Measurements from ENCODE around the gene CDCA3.

Gene CDCA3

GRCh38 chr12:6843118-6843902 lies 7.8 kb downstream of the CDCA3 start:
- Histone ChIP-seq H3K9me3 (ENCODE audit: control insufficient read depth in 5 of 5, low read length in 5 of 5) (no peaks in the 10 kb centered on the region), H3K27me3 (ENCODE audit: control insufficient read depth in 5 of 5, insufficient read depth in 4 of 5, low read length in 5 of 5) (peaks cover 0 to 17% (median 7%) of the 10 kb centered on the region in 5 donors), H3K36me3 (ENCODE audit: control insufficient read depth in 5 of 5, insufficient read depth in 5 of 5, low read length in 5 of 5) (peaks cover 0 to 18% (median 9%) of the 10 kb centered on the region in 5 donors), H3K27ac (ENCODE audit: low read depth, low read length) (no peak overlapping the region), H3K9ac (ENCODE audit: low read length in 5 of 5) (no peak overlapping the region), H3K4me1 (ENCODE audit: control insufficient read depth in 5 of 5, insufficient read depth in 5 of 5, low read length in 5 of 5) (no peaks in the 10 kb centered on the region), H3K4me3 (ENCODE audit: low read depth in 1 of 5, low read length in 5 of 5) (no peak overlapping the region)

GRCh38 chr12:6842075-6842474 lies 9.0 kb downstream of the CDCA3 start:
- no peaks in the 10 kb centered on the region for H3K9me3 ChIP-seq (ENCODE audit: control insufficient read depth in 5 of 5, low read length in 5 of 5)
- peaks cover 0 to 27% (median 13%) of the 10 kb centered on the region in 5 donors for H3K36me3 ChIP-seq (ENCODE audit: control insufficient read depth in 5 of 5, insufficient read depth in 5 of 5, low read length in 5 of 5)
- H3K27ac ChIP-seq (ENCODE audit: low read depth, low read length): no peak overlapping the region
- H3K4me3 ChIP-seq (ENCODE audit: low read depth in 1 of 5, low read length in 5 of 5): no peak overlapping the region
- no peaks in the 10 kb centered on the region for H3K4me1 ChIP-seq (ENCODE audit: control insufficient read depth in 5 of 5, insufficient read depth in 5 of 5, low read length in 5 of 5)
- no peak overlapping the region for H3K9ac ChIP-seq (ENCODE audit: low read length in 5 of 5)
- H3K27me3 ChIP-seq (ENCODE audit: control insufficient read depth in 5 of 5, insufficient read depth in 4 of 5, low read length in 5 of 5): peaks cover 0 to 17% (median 9%) of the 10 kb centered on the region in 5 donors

DNA sequence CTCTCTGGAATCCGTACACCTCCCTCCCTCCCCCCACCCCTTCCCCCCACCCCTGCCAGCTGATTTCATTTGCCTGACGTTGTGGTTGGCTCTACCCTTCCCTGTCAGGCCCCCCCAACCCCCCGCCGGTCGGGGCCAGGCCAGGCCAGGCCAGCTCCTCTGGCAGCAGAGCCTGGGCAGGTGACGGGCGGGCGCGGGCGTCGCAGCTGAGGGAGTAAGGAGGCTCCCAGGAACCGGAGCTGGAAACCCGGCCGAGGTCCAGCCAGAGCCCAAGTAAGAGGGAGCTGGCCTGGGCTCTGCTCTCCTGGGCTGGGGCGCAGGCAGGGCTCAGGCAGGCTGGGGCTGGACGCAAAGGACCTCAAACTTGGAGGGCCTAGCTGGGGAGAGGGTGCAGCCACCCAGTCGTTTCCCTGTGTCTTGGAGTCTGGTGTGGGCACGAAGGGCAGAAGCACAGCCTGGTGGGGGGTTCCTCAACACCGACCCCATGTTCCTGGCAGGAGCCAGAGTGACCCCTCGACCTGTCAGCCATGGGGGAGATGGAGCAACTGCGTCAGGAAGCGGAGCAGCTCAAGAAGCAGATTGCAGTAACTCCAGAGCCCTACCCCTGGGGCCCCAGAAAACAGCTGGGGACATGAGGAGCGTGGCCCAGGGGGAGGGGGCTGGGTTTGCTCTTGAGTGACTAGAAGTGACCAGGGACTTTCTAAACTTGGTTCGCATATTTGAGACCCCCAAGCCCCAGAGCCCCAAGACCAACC lies 10.1 kb downstream of the CDCA3 start, which contains the start of gene GNB3:
Gene GNB3, plus strand, starts transcription at position 165 of the 755 bp plus-strand sequence. Its CDS starts 363 bp downstream, at position 528.
- Histone ChIP-seq H3K9ac (ENCODE audit: low read length in 5 of 5) (no peak within 1 kb of the TSS), H3K4me3 (ENCODE audit: low read depth in 1 of 5, low read length in 5 of 5) (no peak within 1 kb of the TSS), H3K27ac (ENCODE audit: low read depth, low read length) (no peak within 1 kb of the TSS), H3K4me1 (ENCODE audit: control insufficient read depth in 5 of 5, insufficient read depth in 5 of 5, low read length in 5 of 5) (no peaks in the 10 kb centered on the region), H3K36me3 (ENCODE audit: control insufficient read depth in 5 of 5, insufficient read depth in 5 of 5, low read length in 5 of 5) (peaks cover 0 to 27% (median 11%) of the 10 kb centered on the region in 5 donors), H3K27me3 (ENCODE audit: control insufficient read depth in 5 of 5, insufficient read depth in 4 of 5, low read length in 5 of 5) (peaks cover 0 to 17% (median 9%) of the 10 kb centered on the region in 5 donors), H3K9me3 (ENCODE audit: control insufficient read depth in 5 of 5, low read length in 5 of 5) (no peaks in the 10 kb centered on the region)

DNA sequence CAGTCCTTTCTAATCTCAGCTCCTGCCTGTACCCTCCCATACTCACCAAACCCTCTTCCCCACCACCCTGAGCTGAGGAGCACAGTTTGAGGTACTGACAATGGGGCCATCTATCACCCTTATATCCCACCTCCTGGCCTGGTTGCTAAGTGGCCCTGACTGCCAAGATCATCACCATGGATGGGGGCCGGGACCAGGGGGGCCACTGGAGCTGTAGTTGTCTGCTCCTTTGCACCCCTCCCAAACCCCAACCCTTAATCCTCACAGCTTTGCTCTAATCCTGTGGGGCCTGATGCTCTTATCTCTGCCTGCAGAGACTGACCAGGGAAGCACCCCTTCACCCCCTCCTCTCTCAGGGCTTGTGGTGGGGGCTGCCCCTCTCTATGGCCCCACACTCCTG lies 10.8 kb downstream of the CDCA3 start:
- H3K4me3 ChIP-seq (ENCODE audit: low read depth in 1 of 5, low read length in 5 of 5): no peak overlapping the region
- H3K9me3 ChIP-seq (ENCODE audit: control insufficient read depth in 5 of 5, low read length in 5 of 5): no peaks in the 10 kb centered on the region
- H3K27me3 ChIP-seq (ENCODE audit: control insufficient read depth in 5 of 5, insufficient read depth in 4 of 5, low read length in 5 of 5): peaks cover 0 to 17% (median 9%) of the 10 kb centered on the region in 5 donors
- no peak overlapping the region for H3K27ac ChIP-seq (ENCODE audit: low read depth, low read length)
- no peak overlapping the region for H3K9ac ChIP-seq (ENCODE audit: low read length in 5 of 5)
- H3K36me3 ChIP-seq (ENCODE audit: control insufficient read depth in 5 of 5, insufficient read depth in 5 of 5, low read length in 5 of 5): peaks cover 0 to 21% (median 11%) of the 10 kb centered on the region in 5 donors
- H3K4me1 ChIP-seq (ENCODE audit: control insufficient read depth in 5 of 5, insufficient read depth in 5 of 5, low read length in 5 of 5): peaks cover 0 to 2% (median 0%) of the 10 kb centered on the region in 5 donors

GRCh38 chr12:6839482-6840201 lies 11.4 kb downstream of the CDCA3 start:
- H3K9me3 ChIP-seq (ENCODE audit: control insufficient read depth in 5 of 5, low read length in 5 of 5): no peaks in the 10 kb centered on the region
- no peak overlapping the region for H3K9ac ChIP-seq (ENCODE audit: low read length in 5 of 5)
- peaks cover 0 to 2% (median 0%) of the 10 kb centered on the region in 5 donors for H3K4me1 ChIP-seq (ENCODE audit: control insufficient read depth in 5 of 5, insufficient read depth in 5 of 5, low read length in 5 of 5)
- no peak overlapping the region for H3K4me3 ChIP-seq (ENCODE audit: low read depth in 1 of 5, low read length in 5 of 5)
- H3K36me3 ChIP-seq (ENCODE audit: control insufficient read depth in 5 of 5, insufficient read depth in 5 of 5, low read length in 5 of 5): peaks cover 0 to 20% (median 11%) of the 10 kb centered on the region in 5 donors
- H3K27ac ChIP-seq (ENCODE audit: low read depth, low read length): no peak overlapping the region
- H3K27me3 ChIP-seq (ENCODE audit: control insufficient read depth in 5 of 5, insufficient read depth in 4 of 5, low read length in 5 of 5): peaks cover 0 to 13% (median 9%) of the 10 kb centered on the region in 5 donors

DNA sequence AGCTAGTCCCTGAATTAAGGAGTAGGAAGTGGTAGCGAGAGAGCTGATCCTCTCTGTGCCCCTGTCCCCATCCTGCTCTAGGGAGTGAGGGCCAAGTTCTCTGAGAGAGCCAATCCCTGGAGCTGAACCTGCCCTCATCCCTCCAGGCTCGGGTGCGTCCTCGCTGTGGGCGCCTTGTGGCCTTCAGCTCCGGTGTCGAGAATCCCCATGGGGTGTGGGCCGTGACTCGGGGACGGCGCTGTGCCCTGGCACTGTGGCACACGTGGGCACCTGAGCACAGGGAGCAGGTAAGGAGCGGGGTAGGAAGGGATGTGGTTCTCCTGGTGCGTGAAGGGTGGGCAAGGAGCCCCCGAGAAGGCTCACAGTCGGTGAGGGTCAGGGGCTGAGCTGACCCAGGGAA lies 12.2 kb downstream of the CDCA3 start:
- Histone ChIP-seq H3K27ac (ENCODE audit: low read depth, low read length) (no peak overlapping the region), H3K4me3 (ENCODE audit: low read depth in 1 of 5, low read length in 5 of 5) (no peak overlapping the region), H3K9me3 (ENCODE audit: control insufficient read depth in 5 of 5, low read length in 5 of 5) (no peaks in the 10 kb centered on the region), H3K9ac (ENCODE audit: low read length in 5 of 5) (no peak overlapping the region), H3K27me3 (ENCODE audit: control insufficient read depth in 5 of 5, insufficient read depth in 4 of 5, low read length in 5 of 5) (peaks cover 0 to 11% (median 9%) of the 10 kb centered on the region in 5 donors), H3K4me1 (ENCODE audit: control insufficient read depth in 5 of 5, insufficient read depth in 5 of 5, low read length in 5 of 5) (peaks cover 0 to 2% (median 0%) of the 10 kb centered on the region in 5 donors), H3K36me3 (ENCODE audit: control insufficient read depth in 5 of 5, insufficient read depth in 5 of 5, low read length in 5 of 5) (peaks cover 0 to 20% (median 11%) of the 10 kb centered on the region in 5 donors)

- Histone ChIP-seq H3K9me3 (ENCODE audit: control insufficient read depth in 5 of 5, low read length in 5 of 5) (no peaks in the 10 kb centered on the region), H3K9ac (ENCODE audit: low read length in 5 of 5) (no peak overlapping the region), H3K27ac (ENCODE audit: low read depth, low read length) (no peak overlapping the region), H3K4me1 (ENCODE audit: control insufficient read depth in 5 of 5, insufficient read depth in 5 of 5, low read length in 5 of 5) (peaks cover 0 to 2% (median 0%) of the 10 kb centered on the region in 5 donors), H3K27me3 (ENCODE audit: control insufficient read depth in 5 of 5, insufficient read depth in 4 of 5, low read length in 5 of 5) (peaks cover 0 to 4% (median 0%) of the 10 kb centered on the region in 5 donors), H3K36me3 (ENCODE audit: control insufficient read depth in 5 of 5, insufficient read depth in 5 of 5, low read length in 5 of 5) (peaks cover 0 to 20% (median 11%) of the 10 kb centered on the region in 5 donors), H3K4me3 (ENCODE audit: low read depth in 1 of 5, low read length in 5 of 5) (no peak overlapping the region)
Observed at GRCh38 chr12:6837370-6838060, 13.6 kb downstream of the CDCA3 start.

DNA sequence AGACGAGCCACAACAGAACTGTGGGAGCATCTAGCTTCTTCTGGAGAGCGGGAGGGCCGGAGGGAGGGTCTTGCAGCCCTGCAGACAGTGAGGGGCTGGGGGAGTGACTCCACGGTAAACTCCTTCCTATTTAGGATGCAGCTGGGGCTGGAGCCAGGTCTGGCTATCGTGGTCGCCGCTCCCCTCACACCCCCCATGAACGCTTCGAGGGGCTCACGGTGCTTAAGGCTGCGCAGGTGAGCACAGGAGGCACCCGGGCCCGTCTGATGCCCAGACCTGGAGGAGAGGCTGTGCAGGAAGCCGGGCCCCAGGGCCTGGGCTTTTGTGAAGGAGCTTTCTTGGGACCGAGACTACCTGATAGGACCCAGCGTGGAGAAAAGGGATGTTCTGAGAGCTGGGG lies 14.2 kb downstream of the CDCA3 start:
- no peak overlapping the region for H3K9ac ChIP-seq (ENCODE audit: low read length in 5 of 5)
- peaks cover 0 to 2% (median 0%) of the 10 kb centered on the region in 5 donors for H3K4me1 ChIP-seq (ENCODE audit: control insufficient read depth in 5 of 5, insufficient read depth in 5 of 5, low read length in 5 of 5)
- H3K4me3 ChIP-seq (ENCODE audit: low read depth in 1 of 5, low read length in 5 of 5): no peak overlapping the region
- peaks cover 0 to 2% (median 0%) of the 10 kb centered on the region in 5 donors for H3K27me3 ChIP-seq (ENCODE audit: control insufficient read depth in 5 of 5, insufficient read depth in 4 of 5, low read length in 5 of 5)
- peaks cover 0 to 20% (median 11%) of the 10 kb centered on the region in 5 donors for H3K36me3 ChIP-seq (ENCODE audit: control insufficient read depth in 5 of 5, insufficient read depth in 5 of 5, low read length in 5 of 5)
- no peaks in the 10 kb centered on the region for H3K9me3 ChIP-seq (ENCODE audit: control insufficient read depth in 5 of 5, low read length in 5 of 5)
- H3K27ac ChIP-seq (ENCODE audit: low read depth, low read length): no peak overlapping the region

GRCh38 chr12:6834873-6835272 lies 16.2 kb downstream of the CDCA3 start:
- peaks cover 0 to 8% (median under 1%) of the 10 kb centered on the region in 5 donors for H3K4me1 ChIP-seq (ENCODE audit: control insufficient read depth in 5 of 5, insufficient read depth in 5 of 5, low read length in 5 of 5)
- H3K36me3 ChIP-seq (ENCODE audit: control insufficient read depth in 5 of 5, insufficient read depth in 5 of 5, low read length in 5 of 5): peaks cover 0 to 20% (median 11%) of the 10 kb centered on the region in 5 donors
- no peak overlapping the region for H3K27ac ChIP-seq (ENCODE audit: low read depth, low read length)
- no peak overlapping the region for H3K9ac ChIP-seq (ENCODE audit: low read length in 5 of 5)
- no peaks in the 10 kb centered on the region for H3K9me3 ChIP-seq (ENCODE audit: control insufficient read depth in 5 of 5, low read length in 5 of 5)
- H3K27me3 ChIP-seq (ENCODE audit: control insufficient read depth in 5 of 5, insufficient read depth in 4 of 5, low read length in 5 of 5): peaks cover under 1 to 10% (median 3%) of the 10 kb centered on the region in 5 donors
- no peak overlapping the region for H3K4me3 ChIP-seq (ENCODE audit: low read depth in 1 of 5, low read length in 5 of 5)

Data from subcutaneous abdominal adipose tissue (tissue), 5 donors.